ENCODE data around the gene CLASP1.
"Not testable (repeated sequence)": the region's sequence is repeated elsewhere in the genome, so short reads cannot be mapped to it uniquely, and the experiment has no call there.

The CLASP1 gene

DNA sequence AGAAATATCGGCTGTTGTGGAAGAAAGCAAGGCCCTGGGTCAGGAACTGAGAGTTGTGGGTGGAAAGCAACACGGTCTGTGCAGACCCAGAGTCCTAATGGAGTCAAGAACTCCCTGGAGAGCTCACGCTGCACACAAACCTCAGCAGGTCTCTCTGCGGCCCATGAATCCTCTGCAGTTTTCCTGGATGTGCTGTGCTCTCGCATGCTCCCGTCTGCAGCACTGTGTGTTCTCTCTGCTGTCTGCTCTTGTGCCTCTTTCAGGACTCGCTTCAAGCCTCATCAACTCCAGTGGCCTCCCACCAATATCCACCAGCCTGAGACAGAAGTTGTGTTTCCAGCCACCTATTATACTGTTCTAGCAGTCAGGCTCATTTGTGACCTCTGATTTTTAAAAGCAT is 94.3 kb downstream of the CLASP1 start:
- CTCF ChIA-PET: no interaction called here
- POLR2A ChIA-PET: interaction anchor here (1.2 kb wide), 1 partner anchor 24 kb away, joined by 4 read pairs; the partner anchor contains the start of gene RNU4ATAC
- no peak overlapping the region for H3K4me3 ChIP-seq (ENCODE audit: low read depth, low read length)
- TF ChIP-seq, protein P1, sequence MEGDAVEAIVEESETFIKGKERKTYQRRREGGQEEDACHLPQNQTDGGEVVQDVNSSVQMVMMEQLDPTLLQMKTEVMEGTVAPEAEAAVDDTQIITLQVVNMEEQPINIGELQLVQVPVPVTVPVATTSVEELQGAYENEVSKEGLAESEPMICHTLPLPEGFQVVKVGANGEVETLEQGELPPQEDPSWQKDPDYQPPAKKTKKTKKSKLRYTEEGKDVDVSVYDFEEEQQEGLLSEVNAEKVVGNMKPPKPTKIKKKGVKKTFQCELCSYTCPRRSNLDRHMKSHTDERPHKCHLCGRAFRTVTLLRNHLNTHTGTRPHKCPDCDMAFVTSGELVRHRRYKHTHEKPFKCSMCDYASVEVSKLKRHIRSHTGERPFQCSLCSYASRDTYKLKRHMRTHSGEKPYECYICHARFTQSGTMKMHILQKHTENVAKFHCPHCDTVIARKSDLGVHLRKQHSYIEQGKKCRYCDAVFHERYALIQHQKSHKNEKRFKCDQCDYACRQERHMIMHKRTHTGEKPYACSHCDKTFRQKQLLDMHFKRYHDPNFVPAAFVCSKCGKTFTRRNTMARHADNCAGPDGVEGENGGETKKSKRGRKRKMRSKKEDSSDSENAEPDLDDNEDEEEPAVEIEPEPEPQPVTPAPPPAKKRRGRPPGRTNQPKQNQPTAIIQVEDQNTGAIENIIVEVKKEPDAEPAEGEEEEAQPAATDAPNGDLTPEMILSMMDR (IDR thresholded peaks at IDR 0.05; ENCODE audit: insufficient read depth, low read length, missing control alignments): no peak
- no peak for DNase-seq (ENCODE audit: low read depth, low spot score)

DNA sequence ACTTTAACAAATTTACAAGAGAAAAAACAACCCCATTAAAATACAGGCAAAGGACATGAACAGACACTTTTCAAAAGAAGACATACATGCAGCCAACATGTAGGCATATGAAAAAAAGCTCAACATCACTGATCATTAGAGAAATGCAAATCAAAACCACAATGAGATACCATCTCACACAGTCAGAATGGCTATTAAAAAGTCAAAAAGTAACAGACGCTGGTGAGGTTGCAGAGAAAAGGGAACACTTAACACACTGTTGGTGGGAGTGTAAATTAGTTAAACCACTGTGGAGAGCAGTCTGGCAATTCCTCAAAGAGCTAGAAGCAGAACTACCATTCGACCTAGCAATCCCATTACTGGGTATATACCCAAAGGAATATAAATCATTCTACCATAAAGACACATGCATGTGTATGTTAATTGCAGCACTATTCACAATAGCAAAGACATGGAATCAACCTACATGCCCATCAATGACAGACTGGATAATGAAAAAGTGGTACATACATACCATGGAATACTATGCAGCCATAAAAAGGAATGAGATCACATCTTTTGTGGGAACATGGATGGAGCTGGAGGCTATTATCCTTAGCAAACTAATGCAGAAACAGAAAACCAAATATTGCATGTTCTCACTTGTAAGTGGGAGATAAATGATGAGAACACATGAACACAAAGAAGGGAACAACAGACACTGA is 96.6 kb downstream of the CLASP1 start:
- DNase-seq (ENCODE audit: low read depth, low spot score); H3K4me3 ChIP-seq (ENCODE audit: low read depth, low read length); POLR2A ChIA-PET: not testable (repeated sequence)
- CTCF ChIA-PET: interaction anchor here (1.0 kb wide), 1 partner anchor 168 kb away, joined by 3 read pairs; no protein-coding TSS in a partner anchor

DNA sequence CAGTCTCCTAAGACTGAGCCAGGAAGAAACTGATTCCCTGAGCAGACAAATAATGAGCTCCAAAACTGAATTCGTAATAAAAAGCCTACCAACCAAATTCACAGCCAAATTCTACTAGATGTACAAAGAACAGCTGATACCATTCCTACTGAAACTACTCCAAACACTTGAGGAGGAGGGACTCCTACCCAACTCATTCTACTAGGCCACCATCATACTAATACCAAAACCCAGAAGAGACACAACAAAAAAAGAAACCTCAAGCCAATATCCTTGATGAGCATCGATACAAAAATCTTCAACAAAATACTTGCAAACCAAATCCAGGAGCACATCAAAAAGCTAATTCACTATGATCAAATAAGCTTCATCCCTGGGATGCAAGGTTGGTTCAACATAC is 98.6 kb downstream of the CLASP1 start:
- DNase-seq (ENCODE audit: low read depth, low spot score): no peak
- TF ChIP-seq, protein P1 (IDR thresholded peaks at IDR 0.05; ENCODE audit: insufficient read depth, low read length, missing control alignments): no peak
- ChIA-PET POLR2A (no interaction called here), CTCF (interaction anchor here (1.7 kb wide), 1 partner anchor 19 kb away, joined by 6 read pairs; the partner anchor contains the start of gene RNU4ATAC)
- no peak overlapping the region for H3K4me3 ChIP-seq (ENCODE audit: low read depth, low read length)

DNA sequence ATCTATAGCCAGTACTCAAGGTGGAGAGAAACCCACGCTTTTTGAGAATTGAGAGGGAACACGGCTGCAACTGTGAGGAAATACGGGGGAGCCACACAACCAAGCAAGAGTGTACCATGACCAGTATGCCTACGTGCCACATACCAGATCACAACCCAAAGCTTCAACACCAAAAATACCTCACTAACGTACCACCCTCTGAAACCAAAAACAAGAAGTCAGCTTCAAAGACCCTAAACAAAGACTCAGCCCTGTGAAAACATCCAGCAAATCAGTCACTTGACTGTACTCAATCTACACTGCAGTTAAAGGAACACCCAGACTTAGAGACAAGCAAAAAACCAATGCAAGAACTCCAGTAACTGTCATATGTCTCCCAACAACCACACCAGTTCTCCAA is 101.6 kb downstream of the CLASP1 start:
- H3K4me3 ChIP-seq (ENCODE audit: low read depth, low read length): no peak overlapping the region
- no peak for DNase-seq (ENCODE audit: low read depth, low spot score)
- ChIA-PET CTCF (interaction anchor here (1.0 to 1.7 kb wide), 2 partner anchors 9 to 17 kb away, joined by 3 to 5 read pairs; partner anchors contain the start of gene RNU4ATAC), POLR2A (no interaction called here)
- TF ChIP-seq, protein P1 (IDR thresholded peaks at IDR 0.05; ENCODE audit: insufficient read depth, low read length, missing control alignments): no peak

DNA sequence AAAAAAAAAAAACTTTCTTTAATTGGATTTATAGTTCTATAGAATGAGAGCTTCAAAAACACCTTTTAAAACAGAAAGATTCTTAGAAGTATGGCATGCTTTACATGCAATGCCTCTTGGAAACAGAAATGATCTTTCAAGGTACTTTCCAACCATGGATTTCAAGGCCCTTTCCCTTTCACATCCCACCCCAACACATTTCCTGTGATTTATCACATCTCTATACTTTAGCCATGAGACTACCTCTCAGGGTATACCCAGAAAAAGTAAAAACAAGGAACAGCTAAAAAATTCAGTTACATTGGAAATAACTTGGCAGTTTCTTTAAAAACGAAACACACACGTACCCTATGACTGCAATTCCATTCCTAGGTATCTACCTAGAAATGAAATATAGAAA is 103.3 kb downstream of the CLASP1 start:
- no peak for DNase-seq (ENCODE audit: low read depth, low spot score)
- TF ChIP-seq, protein P1 (IDR thresholded peaks at IDR 0.05; ENCODE audit: insufficient read depth, low read length, missing control alignments): no peak
- H3K4me3 ChIP-seq (ENCODE audit: low read depth, low read length): no peak overlapping the region
- ChIA-PET POLR2A (interaction anchor here (1.3 kb wide), 1 partner anchor 14 kb away, joined by 6 read pairs; no protein-coding TSS in a partner anchor), CTCF (interaction anchor here (0.7 to 1.0 kb wide), 2 partner anchors 12 to 144 kb away, joined by 3 to 4 read pairs; no protein-coding TSS in a partner anchor)

DNA sequence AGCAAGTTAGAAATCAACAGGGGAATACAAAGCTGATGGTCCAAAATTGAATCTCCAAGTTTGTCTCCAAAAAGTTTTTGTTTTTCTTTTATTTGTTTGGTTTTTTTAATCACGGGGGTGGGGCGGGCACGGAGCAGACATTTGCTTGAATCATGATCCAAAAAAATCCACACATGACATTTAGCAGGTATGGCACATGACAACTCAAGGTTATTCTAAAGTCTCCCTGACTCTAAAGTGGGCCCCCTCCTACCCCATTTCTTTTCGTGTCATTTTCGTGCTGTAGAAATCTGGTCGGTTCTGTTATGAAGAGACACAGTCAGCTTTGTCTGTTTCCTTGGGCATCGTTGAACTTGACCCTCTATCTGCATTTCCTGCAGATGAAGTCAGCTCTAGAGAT is 104.0 kb downstream of the CLASP1 start:
- TF ChIP-seq, protein P1 (IDR thresholded peaks at IDR 0.05; ENCODE audit: insufficient read depth, low read length, missing control alignments): no peak
- no peak for DNase-seq (ENCODE audit: low read depth, low spot score)
- ChIA-PET POLR2A (interaction anchor here (1.3 kb wide), 1 partner anchor 14 kb away, joined by 6 read pairs; no protein-coding TSS in a partner anchor), CTCF (no interaction called here)
- no peak overlapping the region for H3K4me3 ChIP-seq (ENCODE audit: low read depth, low read length)
